UCSD-AML1 (cell line): ENCODE measurements around the gene NOX3.

Experiments used
- DNase-seq: peaks from one replicate; lab custom pipeline; 2025; ENCODE audit not compliant: unreplicated experiment; lab: John Stamatoyannopoulos, UW

NOX3 gene

DNA sequence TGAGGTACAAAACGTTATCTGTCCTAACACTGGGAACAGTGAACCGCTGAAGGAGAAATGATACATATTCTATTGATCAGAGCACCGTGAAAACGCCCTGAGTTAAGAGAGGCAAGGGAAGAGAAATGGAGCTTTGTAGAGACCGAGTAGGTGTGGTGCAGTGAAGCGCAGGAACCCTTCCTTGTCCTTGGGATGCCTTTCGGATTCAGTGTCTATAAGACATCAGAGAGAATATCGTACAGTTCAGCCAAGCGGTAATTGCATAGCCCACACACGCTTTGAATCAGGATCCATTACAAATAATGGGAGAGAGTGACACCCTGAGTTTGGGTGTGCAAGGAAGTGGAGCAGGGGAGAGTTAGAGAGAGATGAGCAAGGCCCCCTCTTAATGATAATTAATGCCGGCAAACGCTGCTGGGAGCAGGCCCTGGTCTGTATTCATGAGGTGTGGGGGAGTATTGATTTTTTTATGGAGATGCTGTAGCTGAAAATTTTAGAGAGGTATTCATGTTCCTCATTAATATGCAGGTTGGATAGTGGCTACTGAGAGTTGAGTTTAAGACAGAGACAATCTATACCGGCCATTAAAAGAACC, 20.7 kb downstream of the NOX3 start:
- DNase-seq, result no peak

DNA sequence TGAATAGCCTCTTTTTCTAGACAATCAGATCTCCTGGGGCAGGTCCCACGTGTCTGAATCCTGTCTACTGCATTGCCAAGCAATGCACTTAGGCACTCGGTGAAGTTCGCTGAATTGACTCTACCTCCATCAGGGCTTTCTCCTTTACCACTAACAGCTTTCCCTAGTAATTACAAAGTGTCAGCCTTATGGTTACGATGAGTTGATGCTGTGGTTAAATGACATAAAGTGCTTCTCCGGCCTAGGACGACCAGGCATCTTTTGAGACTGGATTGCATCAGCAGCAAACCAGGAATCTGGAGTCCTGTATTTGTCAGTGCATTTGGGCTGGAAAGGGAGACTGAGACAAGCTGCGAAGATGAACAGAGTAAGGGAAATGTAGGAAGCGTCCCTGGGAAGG, 21.5 kb downstream of the NOX3 start:
- no peak for DNase-seq

DNA sequence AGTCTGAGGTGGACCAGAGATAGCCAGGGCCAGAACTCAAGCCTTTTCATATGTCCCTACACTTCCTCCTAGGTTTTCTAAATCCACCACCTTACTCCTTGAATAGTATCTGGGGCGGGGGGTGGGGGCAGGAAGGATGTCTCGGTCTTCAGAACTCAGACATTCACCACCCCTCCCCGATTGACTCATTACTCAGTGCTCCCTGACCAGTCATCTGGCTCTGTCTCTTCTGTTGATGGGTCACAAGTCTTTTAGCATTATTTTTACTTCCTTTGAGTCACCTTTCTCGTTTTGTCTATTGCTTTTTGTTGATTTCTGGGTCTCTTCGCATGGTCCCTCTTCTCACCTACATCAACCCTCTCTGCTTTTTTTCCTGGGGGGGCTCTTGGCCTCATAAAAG, 23.3 kb downstream of the NOX3 start:
- DNase-seq, result no peak

DNA sequence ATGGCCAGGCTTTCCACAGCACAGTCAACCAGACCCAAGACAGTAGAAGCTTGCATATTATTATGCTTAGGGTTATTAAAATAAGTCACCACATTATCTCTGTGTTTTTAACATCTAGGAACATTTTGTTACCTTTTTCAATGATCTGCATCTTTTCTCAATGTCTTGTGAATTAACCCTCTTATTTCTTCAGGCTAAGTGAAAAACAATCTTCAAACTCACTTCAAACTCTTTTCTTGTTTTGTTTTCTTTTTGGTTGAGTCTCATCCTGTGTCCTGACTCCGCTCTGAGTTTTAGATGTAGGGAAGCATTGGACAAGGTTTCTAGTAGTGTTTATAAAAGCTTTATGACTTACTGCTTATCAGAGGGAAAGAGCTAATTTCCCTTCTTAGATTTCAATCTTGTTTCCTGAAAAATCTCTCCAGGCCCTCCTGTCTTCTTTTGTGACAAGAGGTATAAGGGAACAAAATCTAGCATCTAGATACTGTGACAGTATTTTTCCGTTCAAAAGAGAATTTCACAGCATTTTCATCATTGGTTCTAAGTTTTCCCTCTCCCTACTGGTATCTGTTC, 26.2 kb downstream of the NOX3 start:
- no peak for DNase-seq

DNA sequence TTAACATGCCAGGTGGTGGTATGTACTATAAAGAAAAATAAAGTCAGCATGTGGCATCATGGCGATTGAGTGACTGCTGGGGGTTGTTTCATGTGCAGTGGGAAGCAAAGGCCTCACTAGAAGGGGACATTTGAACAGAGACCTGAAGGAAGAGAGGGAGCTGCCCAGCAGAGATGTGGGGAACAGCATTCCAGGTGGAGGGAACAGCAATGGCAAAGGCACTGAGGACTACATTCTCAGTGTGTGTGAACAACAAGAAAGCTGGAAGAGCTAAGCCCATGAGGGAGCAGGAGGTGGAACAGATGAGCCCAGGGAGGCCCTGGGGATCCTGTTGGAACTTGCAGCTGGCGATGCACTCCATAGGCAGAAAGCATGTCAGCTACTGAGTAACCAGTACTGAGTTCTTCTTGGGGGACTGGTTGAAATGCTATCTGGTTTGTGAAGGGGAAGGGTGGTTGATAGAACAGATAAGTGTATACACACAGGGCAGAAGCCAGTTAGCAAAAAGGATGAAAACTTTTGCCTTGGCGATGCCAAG, 29.2 kb downstream of the NOX3 start:
- no peak for DNase-seq

DNA sequence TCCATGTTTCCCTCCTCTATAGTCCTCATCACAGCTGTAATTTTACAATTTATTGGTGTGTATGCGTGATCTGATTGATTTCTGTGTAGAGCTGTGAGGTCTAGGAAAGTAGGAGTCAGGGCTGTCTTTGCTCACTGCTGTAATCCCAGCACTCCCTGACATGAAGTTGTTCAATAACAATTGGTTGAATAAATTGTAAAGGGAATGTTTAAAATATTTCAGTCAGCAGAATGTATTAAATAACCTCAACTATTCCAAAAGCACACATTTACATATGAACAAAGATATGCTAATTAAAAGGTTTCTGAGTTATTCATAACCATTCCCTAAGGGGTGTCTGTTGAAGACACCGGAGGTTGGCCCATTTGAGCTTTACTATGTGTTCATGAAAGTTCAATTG, 31.5 kb downstream of the NOX3 start:
- DNase-seq, result no peak

DNA sequence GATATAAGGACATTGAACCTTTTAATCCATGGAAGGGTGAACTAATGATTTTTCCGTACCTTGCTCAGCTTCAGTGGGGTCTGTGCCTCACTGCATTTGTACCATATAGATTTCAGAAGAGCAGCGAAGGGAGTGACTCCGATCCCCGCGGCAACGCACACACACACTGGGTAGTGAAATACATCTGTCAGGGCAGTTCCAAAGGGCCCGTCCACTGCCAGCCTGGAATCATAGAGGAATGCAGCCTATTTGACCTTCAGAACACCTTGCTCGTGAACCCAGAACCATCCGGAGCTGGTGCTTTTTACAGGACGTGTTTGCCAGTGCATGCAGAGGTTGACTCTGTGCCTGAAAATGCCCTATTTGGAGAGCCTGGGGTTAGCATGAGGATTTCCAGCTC, 33.0 kb downstream of the NOX3 start:
- DNase-seq, result no peak

DNA sequence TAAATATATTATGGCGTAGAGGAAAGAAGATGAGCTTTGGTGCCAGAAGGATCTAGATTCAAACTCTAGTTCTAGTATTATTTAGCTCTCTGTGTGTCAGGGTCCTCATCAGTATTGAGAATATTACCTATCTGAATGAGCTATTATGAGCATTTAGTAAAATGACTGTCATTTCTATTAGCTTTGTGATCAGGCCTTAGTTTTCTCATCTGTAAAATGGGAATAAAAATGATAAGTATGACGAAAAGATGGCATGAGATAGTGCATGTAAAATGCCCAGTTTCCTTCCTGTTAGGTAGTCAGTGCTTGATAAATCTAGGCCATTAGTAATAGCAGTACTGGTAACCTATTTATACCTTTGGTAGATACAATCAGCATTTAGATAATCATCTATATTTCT, 35.1 kb downstream of the NOX3 start:
- no peak for DNase-seq

DNA sequence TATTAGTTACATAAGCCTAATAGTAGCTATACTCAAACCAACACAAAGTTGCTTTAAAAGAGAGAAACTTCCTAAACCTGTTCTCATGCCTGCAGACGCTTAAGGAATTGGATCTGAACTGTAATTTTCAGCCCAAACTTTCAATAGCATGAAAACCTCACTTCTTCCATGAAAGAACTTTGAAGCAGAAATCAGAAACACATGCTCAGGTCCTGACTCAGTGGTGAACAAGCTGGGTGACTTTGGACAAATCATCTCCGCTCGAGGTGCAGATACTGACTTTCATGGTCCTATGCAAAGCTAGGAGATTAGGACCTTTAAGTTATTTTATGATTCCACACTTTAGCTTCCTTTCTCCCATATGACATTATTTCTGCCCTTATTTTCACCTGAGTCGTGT, 36.5 kb downstream of the NOX3 start:
- DNase-seq, result no peak

DNA sequence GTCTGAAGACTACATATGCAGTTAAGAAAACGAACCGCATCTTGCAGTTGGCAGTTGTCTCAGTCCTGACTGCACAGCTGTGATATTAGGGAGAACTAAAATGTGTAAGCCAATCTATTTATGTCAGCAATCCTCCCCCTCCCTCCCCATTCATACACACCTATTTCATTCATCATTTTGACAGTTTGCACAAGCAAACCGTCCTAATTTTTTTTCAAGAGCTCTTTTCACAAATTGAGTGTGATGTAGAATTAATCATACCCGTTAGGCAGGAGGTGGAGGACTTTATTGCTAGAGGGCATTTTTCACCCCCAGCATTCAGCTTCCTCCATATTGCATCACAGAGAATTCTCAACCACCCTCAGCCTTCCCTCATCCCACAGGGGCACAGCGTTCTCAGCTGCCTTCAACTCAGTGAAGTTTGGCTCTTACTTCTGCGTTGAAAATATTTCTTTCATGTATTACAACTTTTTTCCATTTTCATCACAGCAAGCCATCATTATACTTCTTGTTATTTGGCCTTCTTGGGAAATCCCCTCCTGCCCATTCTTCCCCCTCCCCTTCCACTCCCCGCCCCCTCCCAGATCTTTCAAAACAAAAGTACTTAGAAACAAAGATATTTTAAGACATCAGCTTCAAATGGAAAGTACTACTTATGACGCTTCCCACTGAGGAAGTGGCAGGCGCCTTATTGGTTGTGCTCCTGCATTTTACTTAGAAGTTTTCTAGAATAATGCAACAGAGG, 37.5 kb downstream of the NOX3 start:
- peak; percentile 19 for DNase-seq

DNA sequence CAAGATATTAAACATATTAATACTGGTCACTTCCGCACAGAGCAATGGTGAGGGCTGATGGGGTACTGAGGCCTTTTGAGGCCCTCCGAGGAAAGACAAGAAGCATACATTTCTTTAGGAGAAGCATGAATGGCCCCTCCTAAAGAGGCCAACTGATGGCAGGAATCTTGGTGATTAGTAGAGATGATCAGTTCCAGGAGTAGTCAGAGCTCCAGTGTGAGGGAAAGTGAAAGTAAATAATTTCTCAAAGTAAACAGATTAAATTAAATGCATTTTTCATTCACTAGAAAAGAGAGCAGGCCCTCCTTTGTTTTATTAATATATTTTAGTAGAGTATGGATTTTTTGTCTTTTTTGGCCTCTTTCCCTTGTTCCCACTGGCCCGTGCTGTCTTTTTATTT, 38.2 kb downstream of the NOX3 start:
- DNase-seq, result no peak

DNA sequence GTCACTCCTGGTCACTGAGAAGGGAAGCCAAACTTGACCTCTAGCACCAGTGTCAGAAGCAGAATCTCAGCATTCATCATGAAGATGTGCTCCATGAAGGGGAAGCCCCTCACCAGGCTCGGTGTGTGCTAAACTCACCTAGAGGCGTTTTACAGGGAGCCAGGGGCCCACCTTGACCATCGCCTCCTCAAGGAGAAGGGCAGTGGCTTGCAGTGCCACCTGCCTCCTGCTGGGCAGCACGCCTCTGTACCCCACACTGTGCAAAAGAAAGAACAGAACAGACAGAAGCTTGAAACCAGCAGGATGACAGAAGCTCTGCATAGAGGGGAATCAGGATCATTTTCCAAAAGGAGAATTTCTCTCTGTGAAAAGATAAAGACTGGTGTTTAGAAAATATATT, 39.7 kb downstream of the NOX3 start:
- no peak for DNase-seq

DNA sequence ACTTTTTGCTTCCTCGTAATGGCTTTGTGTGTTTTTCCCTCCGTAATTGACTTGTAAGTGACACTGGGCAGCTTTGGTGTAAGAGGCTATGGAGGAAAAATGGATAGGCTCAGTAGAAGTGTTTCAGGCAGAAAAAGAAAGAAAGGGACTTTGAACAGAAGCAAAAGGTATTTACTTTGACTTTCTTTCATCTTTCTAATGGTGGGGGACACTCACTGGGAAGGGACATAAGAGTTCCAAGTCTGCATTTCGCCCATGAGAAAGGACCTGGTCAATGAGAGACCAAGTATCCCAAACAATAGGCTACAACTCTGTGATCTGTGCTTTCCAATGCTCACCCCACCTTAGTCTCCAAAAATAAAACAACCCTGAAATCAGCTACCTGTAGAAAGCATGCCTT, 41.6 kb downstream of the NOX3 start:
- DNase-seq, result no peak

DNA sequence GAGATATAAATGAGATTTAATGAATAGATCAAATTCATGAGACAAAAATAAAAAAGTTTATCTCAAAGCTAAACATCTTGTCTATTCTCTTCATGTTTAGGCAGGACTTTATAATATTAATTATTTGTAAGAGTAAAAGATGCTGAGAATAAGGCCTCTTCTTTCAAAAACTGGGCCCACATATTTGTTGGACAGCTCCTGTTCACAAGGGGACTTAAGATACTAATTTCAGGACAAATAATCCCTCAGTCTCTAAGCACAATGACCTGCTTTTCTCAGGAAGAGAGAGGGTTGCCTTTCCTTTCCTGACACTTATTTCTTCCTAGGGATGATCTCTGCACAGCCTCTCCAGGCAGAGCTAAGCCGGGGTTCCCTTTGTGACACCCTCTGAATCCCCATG, 43.3 kb downstream of the NOX3 start:
- DNase-seq, result no peak

DNA sequence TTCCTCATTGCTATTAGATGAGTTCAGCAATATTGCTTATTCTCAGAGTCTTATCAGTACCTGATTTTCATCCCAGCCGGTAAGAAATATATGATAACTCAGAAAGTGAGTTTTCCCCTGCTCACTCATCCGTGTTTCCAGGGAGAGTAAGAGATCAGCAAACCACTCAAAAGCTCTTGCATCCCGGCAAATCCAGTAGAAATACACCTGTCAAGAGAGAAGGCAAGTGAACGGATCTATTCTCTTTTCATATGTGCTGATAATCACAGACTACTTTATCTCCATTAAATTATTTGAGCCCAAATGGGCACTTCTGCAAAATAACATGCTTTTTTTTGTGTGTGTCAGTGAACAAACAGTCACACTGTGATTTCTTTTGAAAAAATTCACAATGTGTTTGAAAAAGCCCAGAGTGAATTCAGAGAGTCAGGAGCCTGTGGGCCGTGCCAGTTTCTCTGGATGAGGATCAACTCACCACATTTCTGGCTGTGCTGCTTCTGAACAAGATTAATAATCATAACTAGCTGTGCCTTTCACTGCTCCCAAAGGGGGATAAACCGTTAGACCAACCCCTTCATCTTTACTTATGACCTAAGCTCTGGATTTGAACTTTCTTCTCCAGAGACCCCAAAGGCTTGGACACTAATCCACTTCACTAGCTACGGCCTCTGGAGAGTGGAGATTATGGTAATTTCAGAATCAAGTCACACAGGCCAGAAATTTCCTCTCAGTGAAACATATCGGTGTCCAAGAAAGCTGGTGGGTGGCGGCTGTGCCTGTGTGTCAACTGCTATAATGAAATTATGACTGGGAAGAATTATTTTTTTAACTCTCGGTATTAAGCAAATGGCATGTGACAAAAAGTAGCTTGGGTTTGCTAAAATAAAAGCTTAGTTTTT, 44.2 kb downstream of the NOX3 start:
- no peak for DNase-seq

DNA sequence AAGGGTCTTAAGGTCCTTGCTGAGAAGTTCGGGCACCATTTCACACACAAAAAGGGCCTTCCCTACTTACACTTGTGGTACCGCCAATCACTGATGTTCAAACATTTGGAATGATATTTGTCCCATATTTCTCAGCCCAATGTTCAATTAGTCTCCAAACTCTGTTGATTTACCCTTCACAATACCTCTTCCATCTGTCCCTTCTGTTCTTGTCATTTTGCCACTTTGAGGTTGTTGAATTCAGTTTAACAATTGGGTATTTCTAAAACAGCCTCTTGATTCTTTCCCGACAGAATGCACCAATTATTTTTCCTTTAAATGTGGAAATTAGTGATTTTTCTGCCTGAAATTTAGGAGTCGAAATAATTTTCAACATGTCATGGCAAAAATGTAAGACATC, 46.2 kb downstream of the NOX3 start:
- DNase-seq, result no peak

DNA sequence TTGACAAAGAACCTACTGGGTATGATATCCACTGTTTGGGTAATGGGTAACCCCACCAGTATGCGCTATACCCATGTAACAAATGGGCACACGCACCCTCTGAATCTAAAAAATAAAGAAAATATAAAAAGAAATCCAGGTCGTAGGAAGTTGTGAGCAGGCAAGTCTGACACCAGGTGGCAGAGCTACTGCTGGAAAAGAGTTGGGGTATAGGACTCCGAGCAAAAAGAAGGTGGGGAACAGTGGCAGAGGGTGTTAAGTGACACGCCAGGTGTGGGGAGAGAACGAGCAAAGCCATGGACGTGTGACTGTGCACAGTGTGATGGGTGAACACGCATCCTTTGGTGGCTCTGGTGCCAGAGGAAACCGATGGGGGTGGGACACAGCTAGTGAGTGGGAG, 46.7 kb downstream of the NOX3 start:
- no peak for DNase-seq

DNA sequence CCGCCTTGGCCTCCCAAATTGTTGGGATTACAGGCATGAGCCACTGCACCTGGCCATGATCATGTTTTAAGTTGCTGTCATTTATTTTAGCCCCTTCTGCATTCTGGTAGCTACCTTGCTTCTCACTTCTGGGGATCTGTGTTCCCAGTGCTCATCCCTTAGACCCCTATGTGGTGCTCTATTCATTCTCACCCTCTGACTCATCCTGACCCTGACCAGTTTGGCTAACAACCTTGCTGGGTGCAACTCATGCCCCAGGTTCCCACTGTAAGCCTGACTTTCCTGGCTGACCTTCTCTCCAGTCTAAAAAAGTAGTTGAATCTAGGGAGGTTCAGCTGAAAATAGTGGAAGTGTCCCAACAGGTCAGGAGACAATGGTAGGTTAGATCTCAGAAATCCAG, 47.4 kb downstream of the NOX3 start:
- DNase-seq, result no peak

DNA sequence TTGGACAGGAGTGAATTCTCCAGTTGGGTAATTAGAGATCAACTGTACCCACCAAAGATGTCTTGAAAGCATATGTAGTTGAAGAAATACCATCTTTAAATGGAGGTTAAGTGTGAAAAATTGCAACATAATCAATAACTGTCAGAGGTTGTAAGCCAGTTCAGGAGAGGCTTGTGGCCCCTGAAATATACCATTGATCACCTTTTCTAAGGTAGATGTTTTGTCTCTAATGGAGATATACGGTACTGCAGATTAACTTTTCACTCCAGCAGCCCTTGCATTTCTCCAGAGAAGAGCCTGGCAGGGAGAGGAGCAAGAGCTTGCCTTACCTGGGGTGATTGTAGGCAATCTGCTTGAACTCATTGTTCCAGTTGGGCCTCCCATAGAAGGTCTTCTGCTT, 48.8 kb downstream of the NOX3 start:
- no peak for DNase-seq

DNA sequence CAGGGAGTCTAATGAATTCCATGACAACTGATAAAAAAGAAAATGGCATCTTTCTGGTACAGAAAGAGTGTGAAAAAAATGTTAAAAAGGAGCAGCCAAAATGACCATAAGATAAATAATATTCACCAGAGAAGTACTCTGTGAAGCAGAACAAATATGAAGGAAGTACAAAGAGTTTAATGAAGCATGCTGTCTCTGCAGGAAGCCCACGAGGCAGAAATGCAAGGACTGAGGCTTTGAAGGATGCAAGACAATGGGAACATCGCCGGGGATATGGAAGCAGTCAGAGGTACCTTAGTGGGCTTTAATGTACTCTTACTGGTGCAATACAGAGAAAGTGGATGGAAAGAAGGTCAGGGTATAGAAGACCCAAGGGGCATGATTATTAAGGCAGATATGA, 50.7 kb downstream of the NOX3 start:
- DNase-seq, result no peak

DNA sequence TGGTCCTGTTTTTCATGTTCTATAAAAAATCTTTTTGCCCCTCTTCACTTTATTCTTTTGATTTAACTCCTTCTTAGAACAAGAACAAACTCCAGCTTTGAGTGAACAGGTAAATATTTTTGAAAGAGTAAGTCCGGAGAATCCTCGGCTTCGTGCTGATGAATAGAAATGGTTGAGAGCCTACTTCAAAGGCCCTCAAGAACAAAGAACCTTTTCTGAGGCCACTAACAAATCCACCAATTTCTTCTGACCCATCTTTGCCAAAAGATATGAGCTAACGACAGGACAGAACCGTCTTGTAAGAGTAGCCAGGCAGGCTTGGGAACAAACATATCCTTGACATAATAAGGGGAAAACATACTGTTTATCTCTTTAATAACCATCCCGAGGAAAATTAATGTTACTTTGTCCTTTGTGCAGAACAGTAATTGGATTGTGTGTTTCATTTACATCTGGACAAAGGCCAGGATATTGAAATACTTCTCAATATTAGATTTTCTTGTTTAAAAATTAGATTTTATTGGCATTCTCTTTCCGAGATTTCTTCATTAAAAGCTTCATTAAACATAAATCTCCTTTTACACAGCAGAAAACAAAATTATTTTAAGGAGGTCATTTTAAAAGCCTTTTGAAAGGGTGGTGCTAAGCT, 52.9 kb downstream of the NOX3 start:
- DNase-seq, result no peak
